Chondrocyte (in vitro differentiated cells): ENCODE data around the gene IQGAP1. TPM values are rescaled to one million over a fixed set of nuclear protein-coding genes. Genes with fewer than 3 reads are reported as not detected.

Experiments used
- DNase-seq: peaks from one replicate; pipeline ENCODE4 v3.0.0; 2021; ENCODE audit warnings: mixed read lengths, low spot score
- H3K27ac Mint-ChIP-seq: one replicate; pipeline ENCODE4 v1.8.0; 2021; ENCODE audit warnings: mild to moderate bottlenecking, moderate library complexity, mixed read lengths; ENCODE audit not compliant: unreplicated experiment
- H3K27me3 Mint-ChIP-seq: 2 replicates; pipeline ENCODE4 v1.8.0; 2021; ENCODE audit warnings: low read depth, mixed read lengths
- H3K36me3 Mint-ChIP-seq: 2 replicates; pipeline ENCODE4 v1.8.0; 2021; ENCODE audit warnings: low read depth, mixed read lengths
- H3K4me1 Mint-ChIP-seq: 2 replicates; pipeline ENCODE4 v1.8.0; 2021; ENCODE audit warnings: low read depth, mild to moderate bottlenecking, mixed read lengths
- H3K4me3 Mint-ChIP-seq: one replicate; pipeline ENCODE4 v1.8.0; 2021; ENCODE audit warnings: mild to moderate bottlenecking, moderate library complexity, mixed read lengths; ENCODE audit not compliant: unreplicated experiment
- H3K9me3 Mint-ChIP-seq: 2 replicates; pipeline ENCODE4 v1.8.0; 2021; ENCODE audit warnings: low read depth, mixed read lengths
- total RNA-seq: library from RNA; stranded (reverse); gene quantifications from 3 replicates; pipeline ENCODE4 v1.2.1, GENCODE V29; 2021
- TF ChIP-seq, protein P1 (sequence below): fragments of 200-600 bp; sonication (generic); IDR thresholded peaks from 2 replicates; pipeline ENCODE4 v1.5.0; 2021; ENCODE audit warnings: antibody characterized with exemption, mild to moderate bottlenecking, moderate library complexity

Gene IQGAP1
- total RNA-seq, 1 donor from 2014 or later, result 209 TPM

GRCh38 chr15:90418627-90419026 lies 30.6 kb downstream of the IQGAP1 start:
- no peaks in the 10 kb centered on the region for H3K36me3 Mint-ChIP-seq
- H3K9me3 Mint-ChIP-seq, result peaks cover 3% of the 10 kb centered on the region
- H3K27me3 Mint-ChIP-seq, result no peaks in the 10 kb centered on the region
- TF ChIP-seq, protein P1, sequence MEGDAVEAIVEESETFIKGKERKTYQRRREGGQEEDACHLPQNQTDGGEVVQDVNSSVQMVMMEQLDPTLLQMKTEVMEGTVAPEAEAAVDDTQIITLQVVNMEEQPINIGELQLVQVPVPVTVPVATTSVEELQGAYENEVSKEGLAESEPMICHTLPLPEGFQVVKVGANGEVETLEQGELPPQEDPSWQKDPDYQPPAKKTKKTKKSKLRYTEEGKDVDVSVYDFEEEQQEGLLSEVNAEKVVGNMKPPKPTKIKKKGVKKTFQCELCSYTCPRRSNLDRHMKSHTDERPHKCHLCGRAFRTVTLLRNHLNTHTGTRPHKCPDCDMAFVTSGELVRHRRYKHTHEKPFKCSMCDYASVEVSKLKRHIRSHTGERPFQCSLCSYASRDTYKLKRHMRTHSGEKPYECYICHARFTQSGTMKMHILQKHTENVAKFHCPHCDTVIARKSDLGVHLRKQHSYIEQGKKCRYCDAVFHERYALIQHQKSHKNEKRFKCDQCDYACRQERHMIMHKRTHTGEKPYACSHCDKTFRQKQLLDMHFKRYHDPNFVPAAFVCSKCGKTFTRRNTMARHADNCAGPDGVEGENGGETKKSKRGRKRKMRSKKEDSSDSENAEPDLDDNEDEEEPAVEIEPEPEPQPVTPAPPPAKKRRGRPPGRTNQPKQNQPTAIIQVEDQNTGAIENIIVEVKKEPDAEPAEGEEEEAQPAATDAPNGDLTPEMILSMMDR, result no peak
- peaks cover 69% of the 10 kb centered on the region for H3K4me1 Mint-ChIP-seq
- no peak overlapping the region for H3K4me3 Mint-ChIP-seq
- DNase-seq, result no peak
- peak overlapping the region; percentile 81 for H3K27ac Mint-ChIP-seq

GRCh38 chr15:90419206-90419605 lies 31.2 kb downstream of the IQGAP1 start:
- H3K4me3 Mint-ChIP-seq, result no peak overlapping the region
- H3K9me3 Mint-ChIP-seq, result peaks cover 3% of the 10 kb centered on the region
- H3K27me3 Mint-ChIP-seq, result no peaks in the 10 kb centered on the region
- DNase-seq, result no peak
- no peaks in the 10 kb centered on the region for H3K36me3 Mint-ChIP-seq
- H3K27ac Mint-ChIP-seq, result peak overlapping the region; percentile 81
- TF ChIP-seq, protein P1, result no peak
- H3K4me1 Mint-ChIP-seq, result peaks cover 69% of the 10 kb centered on the region

DNA sequence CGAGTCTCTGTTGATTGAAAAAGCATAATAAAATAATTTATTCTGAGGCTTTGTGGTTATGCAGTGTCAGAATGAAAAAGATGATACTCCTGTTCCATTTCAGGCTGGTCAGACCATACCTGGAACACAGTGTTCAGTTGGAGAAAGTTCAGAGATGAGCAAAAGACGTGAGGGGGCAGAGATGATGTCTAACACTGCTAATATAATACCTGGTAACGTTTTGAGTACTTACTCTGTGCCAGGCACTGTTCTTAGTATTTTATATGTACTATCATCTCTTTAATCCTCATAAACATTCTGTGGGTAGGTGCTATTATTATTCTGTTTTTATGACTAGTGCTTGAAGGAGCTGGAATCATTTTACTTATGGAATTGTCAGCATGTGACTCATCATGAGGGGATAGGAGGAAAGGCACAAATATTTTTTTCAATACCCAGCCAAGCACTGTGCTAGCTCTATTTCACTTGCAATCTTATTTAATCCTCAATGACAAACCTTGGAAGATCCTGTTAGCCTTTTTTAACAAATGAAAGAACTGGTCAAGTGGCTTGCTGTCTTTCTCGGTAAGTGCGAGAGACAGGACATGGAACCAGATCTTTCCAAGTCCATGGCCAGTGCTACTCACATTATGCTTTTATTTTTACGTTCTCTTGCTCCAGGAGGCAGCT lies 31.8 kb downstream of the IQGAP1 start:
- no peak overlapping the region for H3K4me3 Mint-ChIP-seq
- no peak for DNase-seq
- TF ChIP-seq, protein P1, result no peak
- no peaks in the 10 kb centered on the region for H3K27me3 Mint-ChIP-seq
- peak overlapping the region; percentile 81 for H3K27ac Mint-ChIP-seq
- peaks cover 3% of the 10 kb centered on the region for H3K9me3 Mint-ChIP-seq
- no peaks in the 10 kb centered on the region for H3K36me3 Mint-ChIP-seq
- H3K4me1 Mint-ChIP-seq, result peaks cover 66% of the 10 kb centered on the region

GRCh38 chr15:90420451-90420850 lies 32.4 kb downstream of the IQGAP1 start:
- no peak for DNase-seq
- H3K4me3 Mint-ChIP-seq, result no peak overlapping the region
- H3K9me3 Mint-ChIP-seq, result peaks cover 3% of the 10 kb centered on the region
- no peaks in the 10 kb centered on the region for H3K27me3 Mint-ChIP-seq
- TF ChIP-seq, protein P1, result no peak
- no peaks in the 10 kb centered on the region for H3K36me3 Mint-ChIP-seq
- H3K4me1 Mint-ChIP-seq, result peaks cover 67% of the 10 kb centered on the region
- peak overlapping the region; percentile 81 for H3K27ac Mint-ChIP-seq

- peak overlapping the region; percentile 75 for H3K27ac Mint-ChIP-seq
- peaks cover 72% of the 10 kb centered on the region for H3K4me1 Mint-ChIP-seq
These were observed 33.5 kb downstream of the IQGAP1 start for GRCh38 chr15:90421527-90421926.

More at GRCh38 chr15:90421527-90421926, 33.5 kb downstream of the IQGAP1 start:
- Mint-ChIP-seq H3K27me3 (no peaks in the 10 kb centered on the region), H3K9me3 (peaks cover 3% of the 10 kb centered on the region), H3K36me3 (no peaks in the 10 kb centered on the region), H3K4me3 (no peak overlapping the region)
- TF ChIP-seq, protein P1, result no peak
- no peak for DNase-seq
